Measurements from ENCODE around the gene MBTPS1. TPM values are rescaled to one million over a fixed set of nuclear protein-coding genes. Genes with fewer than 3 reads are reported as not detected.

Gene MBTPS1
- total RNA-seq, 1 donor from 2014 or later = 70.9 TPM

GRCh38 chr16:84061236-84061819 is 55.4 kb downstream of the MBTPS1 start:
- Histone ChIP-seq H3K4me3 (ENCODE audit: low read depth, low read length) (no peak overlapping the region), H3K36me3 (ENCODE audit: control insufficient read depth, insufficient read depth, low read length) (peaks cover 3% of the 10 kb centered on the region), H3K27me3 (ENCODE audit: control insufficient read depth, insufficient read depth, low read length) (no peaks in the 10 kb centered on the region)
- no peak for DNase-seq (ENCODE audit: low read depth)
- no peak for TF ChIP-seq CTCF (IDR thresholded peaks at IDR 0.05; ENCODE audit: insufficient read depth, low read length, poor library complexity, severe bottlenecking)

DNA sequence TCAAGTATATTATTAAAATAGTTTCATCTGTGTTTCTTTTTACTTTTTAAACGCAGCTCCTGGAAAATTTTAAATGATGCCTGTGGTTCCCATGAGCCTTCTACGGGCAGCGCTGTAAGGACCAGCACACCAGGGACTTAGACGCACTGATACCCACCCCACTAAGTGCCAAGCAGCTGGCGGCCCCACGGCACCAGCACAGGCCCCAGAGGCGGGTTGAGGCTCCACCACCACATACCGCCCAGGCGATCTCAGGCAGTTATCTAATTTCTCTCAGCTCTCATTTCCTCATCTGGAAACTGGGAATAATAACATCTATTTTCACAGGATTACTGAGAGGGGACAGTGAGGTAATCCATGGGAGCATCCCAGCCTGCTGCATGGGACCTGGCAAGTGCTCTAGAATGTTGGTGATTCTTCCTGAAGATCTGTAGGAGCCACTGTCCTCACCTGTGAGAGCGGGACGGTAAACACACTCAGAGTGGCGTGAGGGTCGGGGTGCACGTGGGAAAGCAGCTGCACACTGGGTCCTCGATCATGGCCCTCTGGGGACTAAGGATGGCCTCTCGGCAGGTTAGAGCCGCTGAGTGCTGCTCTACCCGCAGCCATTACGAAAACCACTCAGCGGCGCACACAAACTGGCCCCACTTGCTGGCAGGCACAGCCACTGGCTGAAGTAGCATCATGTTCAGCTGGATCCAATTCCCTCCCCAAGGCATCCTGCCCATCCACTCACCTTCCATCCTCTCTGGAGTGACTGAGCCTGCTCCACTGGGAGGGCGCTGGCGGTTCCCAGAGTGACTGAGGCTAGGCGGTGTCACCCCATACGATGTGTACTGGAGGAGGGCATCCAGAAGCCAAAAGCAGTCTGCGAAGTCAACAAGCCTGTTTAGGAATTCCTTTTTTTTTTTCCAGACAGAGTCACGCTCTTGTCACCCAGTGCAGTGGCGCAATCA is 56.5 kb downstream of the MBTPS1 start:
- DNase-seq (ENCODE audit: low read depth) = no peak
- H3K4me3 ChIP-seq (ENCODE audit: low read depth, low read length) = no peak overlapping the region
- TF ChIP-seq CTCF (IDR thresholded peaks at IDR 0.05; ENCODE audit: insufficient read depth, low read length, poor library complexity, severe bottlenecking) = no peak
- no peaks in the 10 kb centered on the region for H3K27me3 ChIP-seq (ENCODE audit: control insufficient read depth, insufficient read depth, low read length)
- H3K36me3 ChIP-seq (ENCODE audit: control insufficient read depth, insufficient read depth, low read length) = peaks cover 1% of the 10 kb centered on the region

DNA sequence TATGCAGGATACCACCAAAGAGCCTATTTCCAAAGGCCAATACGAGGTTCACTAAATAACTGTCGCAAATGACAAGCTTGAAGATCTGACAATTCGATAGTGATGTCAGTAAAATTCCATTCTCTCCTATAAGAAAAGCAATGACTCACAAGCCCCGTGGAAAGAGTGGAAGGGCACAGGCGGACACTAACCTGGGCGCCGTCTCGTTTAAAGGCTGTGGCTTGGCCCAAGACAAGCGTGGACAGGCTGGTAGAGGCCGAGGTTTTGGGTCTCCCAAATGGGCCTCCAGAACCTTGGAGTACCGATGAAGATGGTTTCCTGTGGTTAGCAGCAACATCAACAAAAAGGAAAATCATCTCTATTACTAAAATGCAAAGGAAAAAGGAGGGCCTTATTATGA is 57.6 kb downstream of the MBTPS1 start:
- DNase-seq (ENCODE audit: low read depth) = no peak
- no peak for TF ChIP-seq CTCF (IDR thresholded peaks at IDR 0.05; ENCODE audit: insufficient read depth, low read length, poor library complexity, severe bottlenecking)
- Histone ChIP-seq H3K36me3 (ENCODE audit: control insufficient read depth, insufficient read depth, low read length) (peaks cover 1% of the 10 kb centered on the region), H3K4me3 (ENCODE audit: low read depth, low read length) (no peak overlapping the region), H3K27me3 (ENCODE audit: control insufficient read depth, insufficient read depth, low read length) (no peaks in the 10 kb centered on the region)

- no peak for TF ChIP-seq CTCF (IDR thresholded peaks at IDR 0.05; ENCODE audit: insufficient read depth, low read length, poor library complexity, severe bottlenecking)
- Histone ChIP-seq H3K27me3 (ENCODE audit: control insufficient read depth, insufficient read depth, low read length) (no peaks in the 10 kb centered on the region), H3K36me3 (ENCODE audit: control insufficient read depth, insufficient read depth, low read length) (peaks cover 1% of the 10 kb centered on the region), H3K4me3 (ENCODE audit: low read depth, low read length) (no peak overlapping the region)
- DNase-seq (ENCODE audit: low read depth) = no peak
Measured at GRCh38 chr16:84058664-84059063, 58.1 kb downstream of the MBTPS1 start.

- DNase-seq (ENCODE audit: low read depth) = no peak
- H3K36me3 ChIP-seq (ENCODE audit: control insufficient read depth, insufficient read depth, low read length) = peaks cover 1% of the 10 kb centered on the region
- no peak for TF ChIP-seq CTCF (IDR thresholded peaks at IDR 0.05; ENCODE audit: insufficient read depth, low read length, poor library complexity, severe bottlenecking)
- no peaks in the 10 kb centered on the region for H3K27me3 ChIP-seq (ENCODE audit: control insufficient read depth, insufficient read depth, low read length)
- H3K4me3 ChIP-seq (ENCODE audit: low read depth, low read length) = no peak overlapping the region
Measured at GRCh38 chr16:84058211-84058610, 58.5 kb downstream of the MBTPS1 start.

Data from kidney epithelial cell (primary cell).